Gastrocnemius medialis (tissue), 4 donors: Measurements from ENCODE around the gene GLI3.

ENCODE experiments used
- POLR2A ChIP-seq, 2 donors: fragments of 450-650 bp; IDR thresholded peaks; one replicate each; pipeline ENCODE4 v1.6.1; 2017; ENCODE audit warnings: antibody characterized with exemption in 2 of 2, mild to moderate bottlenecking in 2 of 2, moderate library complexity in 2 of 2
- TF ChIP-seq, protein P1 (sequence below), 5 experiments: fragments of 450-650 bp in 3 of 5; fragments of 200-600 bp in 2 of 5; sonication (generic) in 2 of 5; IDR thresholded peaks in 4 of 5; conservative IDR thresholded peaks in 1 of 5; 1 replicate in 4 of 5; 2 replicates in 1 of 5; pipeline ENCODE4 v1.5.1; 2016 to 2019; ENCODE audit warnings: antibody characterized with exemption in 5 of 5, mild to moderate bottlenecking in 3 of 5, moderate library complexity in 3 of 5

DNA sequence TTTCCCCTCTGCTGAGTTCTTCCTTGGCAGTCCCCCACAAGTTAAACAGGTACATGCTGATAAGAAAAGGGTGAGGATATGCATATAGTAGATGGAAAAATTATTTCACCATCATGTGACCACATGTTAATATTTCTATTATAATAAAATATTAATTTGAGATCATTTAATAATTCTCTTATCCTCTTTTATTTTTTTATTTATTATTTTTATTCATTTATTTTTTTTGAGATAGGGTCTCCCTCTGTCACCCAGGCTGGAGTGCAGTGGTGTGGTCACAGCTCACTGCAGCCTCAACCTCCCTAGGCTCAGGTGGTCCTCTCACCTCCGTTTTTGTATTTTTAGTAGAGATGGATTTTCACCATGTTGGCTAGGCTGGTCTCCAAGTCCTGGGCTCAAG is 11.6 kb upstream of the GLI3 start:
- TF ChIP-seq, protein P1, sequence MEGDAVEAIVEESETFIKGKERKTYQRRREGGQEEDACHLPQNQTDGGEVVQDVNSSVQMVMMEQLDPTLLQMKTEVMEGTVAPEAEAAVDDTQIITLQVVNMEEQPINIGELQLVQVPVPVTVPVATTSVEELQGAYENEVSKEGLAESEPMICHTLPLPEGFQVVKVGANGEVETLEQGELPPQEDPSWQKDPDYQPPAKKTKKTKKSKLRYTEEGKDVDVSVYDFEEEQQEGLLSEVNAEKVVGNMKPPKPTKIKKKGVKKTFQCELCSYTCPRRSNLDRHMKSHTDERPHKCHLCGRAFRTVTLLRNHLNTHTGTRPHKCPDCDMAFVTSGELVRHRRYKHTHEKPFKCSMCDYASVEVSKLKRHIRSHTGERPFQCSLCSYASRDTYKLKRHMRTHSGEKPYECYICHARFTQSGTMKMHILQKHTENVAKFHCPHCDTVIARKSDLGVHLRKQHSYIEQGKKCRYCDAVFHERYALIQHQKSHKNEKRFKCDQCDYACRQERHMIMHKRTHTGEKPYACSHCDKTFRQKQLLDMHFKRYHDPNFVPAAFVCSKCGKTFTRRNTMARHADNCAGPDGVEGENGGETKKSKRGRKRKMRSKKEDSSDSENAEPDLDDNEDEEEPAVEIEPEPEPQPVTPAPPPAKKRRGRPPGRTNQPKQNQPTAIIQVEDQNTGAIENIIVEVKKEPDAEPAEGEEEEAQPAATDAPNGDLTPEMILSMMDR (IDR thresholded peaks at IDR 0.05 in 4 of 5, conservative IDR thresholded peaks at IDR 0.05 in 1 of 5) = no peak
- no peak for TF ChIP-seq POLR2A (IDR thresholded peaks at IDR 0.05)
